IPS-18a (cell line): Measurements from ENCODE around the gene SPINK8.
"Not testable (repeated sequence)": the region's sequence is repeated elsewhere in the genome, so short reads cannot be mapped to it uniquely, and the experiment has no call there.

Source experiments
- H3K27ac ChIP-seq: one replicate; pipeline ENCODE4 v1.5.1; 2013; ENCODE audit warnings: low read length
- H3K27me3 ChIP-seq: one replicate; pipeline ENCODE4 v1.6.1; 2013; ENCODE audit warnings: mild to moderate bottlenecking, low read length; ENCODE audit not compliant: control insufficient read depth, insufficient read depth
- H3K36me3 ChIP-seq: one replicate; pipeline ENCODE4 v1.6.1; 2013; ENCODE audit warnings: low read depth, low read length; ENCODE audit not compliant: control insufficient read depth
- H3K4me1 ChIP-seq: one replicate; pipeline ENCODE4 v1.6.1; 2013; ENCODE audit warnings: low read depth, low read length; ENCODE audit not compliant: control insufficient read depth
- H3K4me3 ChIP-seq: one replicate; pipeline ENCODE4 v1.5.1; 2013; ENCODE audit warnings: low read length
- H3K9ac ChIP-seq: one replicate; pipeline ENCODE4 v1.6.1; 2013; ENCODE audit warnings: mild to moderate bottlenecking, low read length, moderate library complexity
- H3K9me3 ChIP-seq: one replicate; pipeline ENCODE4 v1.6.1; 2013; ENCODE audit warnings: low read depth, low read length; ENCODE audit not compliant: control insufficient read depth

Gene SPINK8

DNA sequence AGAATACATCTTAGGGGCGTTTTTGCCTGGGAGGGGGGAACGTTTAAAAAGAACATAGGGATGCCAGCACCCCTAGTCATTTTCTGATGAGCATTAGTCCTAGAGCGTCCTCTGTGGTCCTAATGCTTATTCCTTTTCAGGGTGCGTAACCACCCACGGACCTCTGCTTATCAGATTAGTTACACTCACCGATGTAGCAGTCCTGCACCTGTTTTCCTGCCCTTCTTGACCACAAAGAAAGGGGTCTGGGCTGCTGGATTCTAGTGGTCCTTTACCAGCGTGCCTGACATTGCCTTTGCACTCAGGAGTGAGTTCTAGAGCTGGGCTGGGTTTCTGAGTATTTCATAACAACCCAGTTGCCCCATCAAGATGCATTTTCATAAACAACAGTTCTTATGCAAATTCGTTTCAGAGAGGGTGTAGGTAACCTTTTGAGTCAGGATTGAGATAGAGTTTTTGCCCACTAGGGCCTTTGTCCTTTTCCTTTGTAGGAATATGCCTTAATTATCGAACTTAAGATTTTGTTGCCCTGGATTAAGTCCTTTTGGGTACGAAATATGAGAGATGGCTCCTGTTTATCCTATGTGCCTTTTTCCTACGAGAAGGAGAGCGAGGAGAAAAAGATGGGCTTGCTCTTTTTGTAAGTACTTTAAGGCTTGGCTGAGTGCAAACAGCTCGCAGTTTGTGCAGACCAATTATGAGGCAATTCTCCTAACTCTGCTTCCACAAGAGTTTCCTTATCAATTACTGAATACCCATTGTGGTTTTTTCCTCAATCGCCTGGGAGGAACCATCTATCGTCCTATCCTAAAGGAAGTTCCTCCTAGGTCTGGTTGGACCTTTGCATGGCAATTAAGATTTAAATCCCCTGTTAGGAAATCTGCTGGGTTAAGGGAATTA lies at the start of gene SPINK8:
SPINK8 (minus strand) TSS at position 316 of the 900 bp plus-strand sequence. CDS start 5,320 bp downstream, outside the sequence.
- H3K4me1 ChIP-seq, H3K27me3 ChIP-seq, H3K36me3 ChIP-seq, H3K9me3 ChIP-seq, H3K9ac ChIP-seq, H3K4me3 ChIP-seq, H3K27ac ChIP-seq: not testable (repeated sequence)

GRCh38 chr3:48372862-48373435 lies 39.5 kb upstream of the SPINK8 start:
- no peaks in the 10 kb centered on the region for H3K36me3 ChIP-seq
- no peaks in the 10 kb centered on the region for H3K27me3 ChIP-seq
- no peak overlapping the region for H3K9ac ChIP-seq
- H3K4me1 ChIP-seq, result no peaks in the 10 kb centered on the region
- no peaks in the 10 kb centered on the region for H3K9me3 ChIP-seq
- H3K27ac ChIP-seq, result no peak overlapping the region
- H3K4me3 ChIP-seq, result no peak overlapping the region

DNA sequence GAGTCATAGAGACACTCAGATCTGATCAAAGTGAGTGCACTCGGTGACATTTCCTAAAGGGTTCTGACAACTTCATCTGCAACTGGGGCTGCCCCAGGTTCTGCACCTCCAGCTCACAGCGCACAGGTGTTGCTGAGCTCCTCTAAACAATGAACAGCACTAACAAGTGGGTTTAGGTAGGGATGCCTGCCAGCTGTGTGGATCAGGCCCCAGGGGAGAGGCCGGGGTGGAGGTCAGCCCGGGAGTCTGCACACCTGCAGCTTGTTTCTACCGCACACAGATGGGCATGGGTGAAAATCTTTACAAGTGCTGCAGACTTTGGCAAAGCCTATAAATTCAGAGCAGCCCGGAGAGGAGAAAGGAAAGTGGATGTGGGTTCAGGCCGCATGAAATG lies 38.9 kb upstream of the SPINK8 start:
- H3K27me3 ChIP-seq, result no peaks in the 10 kb centered on the region
- H3K9ac ChIP-seq, result no peak overlapping the region
- H3K27ac ChIP-seq, result no peak overlapping the region
- H3K9me3 ChIP-seq, result no peaks in the 10 kb centered on the region
- no peak overlapping the region for H3K4me3 ChIP-seq
- H3K36me3 ChIP-seq, result no peaks in the 10 kb centered on the region
- no peaks in the 10 kb centered on the region for H3K4me1 ChIP-seq

DNA sequence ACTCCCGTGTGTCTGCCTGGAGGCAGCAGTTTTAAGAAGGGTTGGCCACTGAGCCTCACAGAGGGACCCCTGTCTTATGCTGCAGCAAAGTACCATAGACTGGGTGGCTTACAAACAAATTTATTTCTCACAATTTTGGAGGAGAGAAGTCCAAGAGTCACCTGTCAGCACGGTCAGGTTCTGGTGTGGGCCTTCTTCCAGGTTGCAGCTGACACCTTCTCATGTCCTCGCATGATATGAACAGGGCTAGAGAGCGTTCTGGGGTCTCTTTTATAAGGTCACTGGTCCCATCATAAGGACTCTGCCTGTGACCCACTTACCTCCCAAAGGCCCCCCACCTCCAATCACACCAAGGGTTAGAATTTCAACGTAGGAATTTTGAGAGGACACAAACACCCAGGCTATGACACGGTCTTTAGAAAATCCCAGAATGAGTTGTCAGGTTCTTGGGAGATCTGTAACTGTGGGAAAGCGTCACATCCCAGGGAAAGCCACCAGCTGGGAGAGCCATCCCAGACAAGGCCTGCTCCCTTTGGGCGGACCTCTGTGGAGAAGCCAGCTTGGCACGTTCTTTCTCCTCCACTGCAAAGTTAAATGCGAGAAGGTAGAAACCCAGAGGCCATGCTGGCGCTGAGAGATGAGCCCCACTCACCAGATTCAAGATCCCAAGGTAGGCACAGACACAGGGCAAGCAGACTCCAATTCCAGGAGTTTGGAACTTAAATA lies 38.4 kb upstream of the SPINK8 start, which contains the start of gene FBXW12:
FBXW12 (plus strand) TSS at position 569 of the 726 bp plus-strand sequence. CDS start 549 bp downstream, outside the sequence.
- Histone ChIP-seq H3K4me1 (no peaks in the 10 kb centered on the region), H3K4me3 (no peak within 1 kb of the TSS), H3K9ac (no peak within 1 kb of the TSS), H3K27ac (no peak within 1 kb of the TSS), H3K9me3 (no peaks in the 10 kb centered on the region), H3K27me3 (no peaks in the 10 kb centered on the region), H3K36me3 (no peaks in the 10 kb centered on the region)

- Histone ChIP-seq H3K27ac (no peak overlapping the region), H3K27me3 (no peaks in the 10 kb centered on the region), H3K9ac (no peak overlapping the region), H3K36me3 (no peaks in the 10 kb centered on the region), H3K9me3 (no peaks in the 10 kb centered on the region), H3K4me3 (no peak overlapping the region), H3K4me1 (no peaks in the 10 kb centered on the region)
Observed at GRCh38 chr3:48370333-48370713, 36.9 kb upstream of the SPINK8 start.

DNA sequence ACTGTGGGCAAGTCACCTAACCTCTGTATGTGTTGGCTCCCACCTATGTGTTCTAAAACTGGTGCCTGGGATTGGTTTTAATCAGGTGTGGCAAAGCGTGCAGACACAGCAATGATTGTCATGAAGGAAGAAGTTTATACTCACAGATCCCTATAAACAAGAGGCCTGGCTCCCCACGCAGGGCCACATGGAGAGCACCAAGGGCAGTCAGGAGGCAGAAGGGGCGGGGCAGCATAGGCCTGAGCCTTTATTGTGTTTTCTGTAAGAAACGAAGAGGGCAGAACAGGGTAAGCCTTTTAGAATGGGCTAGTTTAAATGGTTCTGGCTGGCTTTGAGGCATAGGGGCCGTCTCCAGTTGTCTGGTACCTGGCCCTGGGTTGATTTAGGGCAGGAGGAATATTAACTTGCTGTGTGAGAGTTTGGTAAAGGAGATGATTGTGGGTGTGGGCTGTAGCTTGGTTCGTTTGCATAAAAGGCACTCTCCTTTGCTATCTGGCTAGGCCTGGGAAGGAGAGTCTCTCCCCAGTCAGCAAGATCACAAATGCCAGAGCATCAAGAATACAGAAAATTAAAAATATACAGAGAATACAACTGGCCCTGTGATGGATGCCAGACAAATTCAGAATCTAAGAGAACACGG lies 36.4 kb upstream of the SPINK8 start:
- Histone ChIP-seq H3K27me3 (no peaks in the 10 kb centered on the region), H3K9me3 (no peaks in the 10 kb centered on the region), H3K9ac (no peak overlapping the region), H3K36me3 (no peaks in the 10 kb centered on the region), H3K4me3 (no peak overlapping the region), H3K4me1 (no peaks in the 10 kb centered on the region), H3K27ac (no peak overlapping the region)

GRCh38 chr3:48367201-48367600 lies 33.7 kb upstream of the SPINK8 start:
- H3K27me3 ChIP-seq, result no peaks in the 10 kb centered on the region
- no peaks in the 10 kb centered on the region for H3K4me1 ChIP-seq
- no peak overlapping the region for H3K9ac ChIP-seq
- no peak overlapping the region for H3K4me3 ChIP-seq
- H3K9me3 ChIP-seq, result peaks cover 2% of the 10 kb centered on the region
- no peaks in the 10 kb centered on the region for H3K36me3 ChIP-seq
- H3K27ac ChIP-seq, result no peak overlapping the region

- no peak overlapping the region for H3K4me3 ChIP-seq
- no peak overlapping the region for H3K27ac ChIP-seq
- peaks cover 2% of the 10 kb centered on the region for H3K9me3 ChIP-seq
- H3K36me3 ChIP-seq, result no peaks in the 10 kb centered on the region
- no peaks in the 10 kb centered on the region for H3K4me1 ChIP-seq
- no peak overlapping the region for H3K9ac ChIP-seq
- no peaks in the 10 kb centered on the region for H3K27me3 ChIP-seq
Observed at GRCh38 chr3:48364840-48365239, 31.4 kb upstream of the SPINK8 start.

DNA sequence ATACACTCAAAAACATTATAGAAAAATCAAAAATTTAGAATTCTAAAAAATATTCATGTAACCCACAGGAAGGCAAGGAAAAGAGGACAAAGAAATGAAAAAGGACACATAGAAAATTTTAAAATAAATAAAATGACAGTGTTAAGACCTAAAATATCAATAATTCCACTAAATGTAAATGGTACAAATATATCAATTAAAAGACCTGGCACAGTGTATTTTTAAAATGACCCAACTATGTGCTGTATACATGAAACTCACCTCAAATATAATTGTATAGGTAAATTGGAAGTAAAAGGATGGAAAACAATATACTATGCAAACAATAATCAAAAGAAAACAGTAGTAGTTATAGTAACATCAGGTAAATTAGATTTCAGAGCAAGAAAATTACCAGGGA lies 28.5 kb upstream of the SPINK8 start:
- Histone ChIP-seq H3K27me3 (no peaks in the 10 kb centered on the region), H3K27ac (no peak overlapping the region), H3K36me3 (no peaks in the 10 kb centered on the region), H3K4me1 (no peaks in the 10 kb centered on the region), H3K4me3 (no peak overlapping the region), H3K9me3 (peaks cover 2% of the 10 kb centered on the region), H3K9ac (no peak overlapping the region)

- H3K36me3 ChIP-seq, result no peaks in the 10 kb centered on the region
- H3K4me3 ChIP-seq, result no peak overlapping the region
- no peak overlapping the region for H3K9ac ChIP-seq
- H3K27ac ChIP-seq, result no peak overlapping the region
- no peaks in the 10 kb centered on the region for H3K27me3 ChIP-seq
- no peaks in the 10 kb centered on the region for H3K9me3 ChIP-seq
- H3K4me1 ChIP-seq, result no peaks in the 10 kb centered on the region
Observed at GRCh38 chr3:48356419-48356818, 23.0 kb upstream of the SPINK8 start.

GRCh38 chr3:48353987-48354386 lies 20.5 kb upstream of the SPINK8 start:
- H3K36me3 ChIP-seq, result no peaks in the 10 kb centered on the region
- no peak overlapping the region for H3K9ac ChIP-seq
- no peak overlapping the region for H3K27ac ChIP-seq
- H3K4me1 ChIP-seq, result no peaks in the 10 kb centered on the region
- H3K9me3 ChIP-seq, result no peaks in the 10 kb centered on the region
- H3K4me3 ChIP-seq, result no peak overlapping the region
- H3K27me3 ChIP-seq, result no peaks in the 10 kb centered on the region
